Activated naive CD4-positive, alpha-beta T cell treated with anti-CD3 and anti-CD28 coated beads, Interleukin-2, amount 10 ng/mL, durations not matched to agents 7 days and 5 days (primary cell): Measurements from ENCODE around the gene MTCL3.

Source experiments
- CTCF ChIA-PET: fragments of 350-600 bp; sonication (Branson Sonifier 250); formaldehyde crosslinking; loops from one replicate; lab custom pipeline; 2021; ENCODE audit warnings: antibody characterized with exemption; lab: Charles Lee
- DNase-seq: peaks from one replicate; pipeline ENCODE4 v3.0.0-alpha.2; 2020
- H3K27ac Mint-ChIP-seq: one replicate; pipeline ENCODE4 v1.8.0; 2021; ENCODE audit warnings: mild to moderate bottlenecking, moderate library complexity, mixed read lengths
- H3K27me3 Mint-ChIP-seq: one replicate; pipeline ENCODE4 v1.8.0; 2021; ENCODE audit warnings: mild to moderate bottlenecking, mixed read lengths
- H3K36me3 Mint-ChIP-seq: one replicate; pipeline ENCODE4 v1.8.0; 2021; ENCODE audit warnings: mixed read lengths
- H3K4me1 Mint-ChIP-seq: one replicate; pipeline ENCODE4 v1.8.0; 2021; ENCODE audit warnings: mixed read lengths
- H3K4me3 Mint-ChIP-seq: one replicate; pipeline ENCODE4 v1.8.0; 2021; ENCODE audit warnings: mild to moderate bottlenecking, moderate library complexity, mixed read lengths
- H3K9me3 Mint-ChIP-seq: one replicate; pipeline ENCODE4 v1.8.0; 2021; ENCODE audit warnings: mixed read lengths

The MTCL3 gene

GRCh38 chr6:127475135-127475822, 43.9 kb downstream of the MTCL3 start:
- Mint-ChIP-seq H3K4me1 (no peaks in the 10 kb centered on the region), H3K4me3 (no peak overlapping the region)

GRCh38 chr6:127471379-127472255, 47.5 kb downstream of the MTCL3 start:
- no peak overlapping the region for H3K27ac Mint-ChIP-seq
- H3K9me3 Mint-ChIP-seq: peaks cover 1% of the 10 kb centered on the region
- no peak for DNase-seq
- H3K4me3 Mint-ChIP-seq: no peak overlapping the region
- CTCF ChIA-PET: interaction anchor here (1.3 to 1.7 kb wide), 2 partner anchors 44 to 45 kb away, joined by 3 to 4 read pairs; no protein-coding TSS in a partner anchor
- peaks cover 11% of the 10 kb centered on the region for H3K27me3 Mint-ChIP-seq
- no peaks in the 10 kb centered on the region for H3K4me1 Mint-ChIP-seq
- H3K36me3 Mint-ChIP-seq: peaks cover 9% of the 10 kb centered on the region

More at GRCh38 chr6:127475135-127475822, 43.9 kb downstream of the MTCL3 start:
- H3K27me3 Mint-ChIP-seq: peaks cover 11% of the 10 kb centered on the region
- no peak overlapping the region for H3K27ac Mint-ChIP-seq
- no peak for DNase-seq
- peaks cover 3% of the 10 kb centered on the region for H3K9me3 Mint-ChIP-seq
- H3K36me3 Mint-ChIP-seq: peaks cover 13% of the 10 kb centered on the region
- CTCF ChIA-PET: interaction anchor here (1.2 kb wide), 1 partner anchor 41 kb away, joined by 3 read pairs; no protein-coding TSS in a partner anchor

- Mint-ChIP-seq H3K9me3 (no peaks in the 10 kb centered on the region), H3K4me1 (no peaks in the 10 kb centered on the region), H3K4me3 (no peak overlapping the region), H3K27ac (no peak overlapping the region), H3K27me3 (no peaks in the 10 kb centered on the region), H3K36me3 (peaks cover 2% of the 10 kb centered on the region)
- DNase-seq: no peak
- CTCF ChIA-PET: interaction anchor here (1.4 to 2.0 kb wide), 3 partner anchors 50 to 174 kb away, joined by 4 to 11 read pairs (median 5); partner anchors contain the start of gene MTCL3
Observed at GRCh38 chr6:127468936-127469335, 50.2 kb downstream of the MTCL3 start.

GRCh38 chr6:127466416-127466815, 52.7 kb downstream of the MTCL3 start:
- no peak overlapping the region for H3K4me3 Mint-ChIP-seq
- H3K9me3 Mint-ChIP-seq: no peaks in the 10 kb centered on the region
- H3K27ac Mint-ChIP-seq: no peak overlapping the region
- CTCF ChIA-PET: interaction anchor here (0.9 to 3.1 kb wide), 8 partner anchors 14 to 165 kb away, joined by 3 to 43 read pairs (median 4); partner anchors contain the start of gene MTCL3
- no peaks in the 10 kb centered on the region for H3K4me1 Mint-ChIP-seq
- no peaks in the 10 kb centered on the region for H3K36me3 Mint-ChIP-seq
- no peaks in the 10 kb centered on the region for H3K27me3 Mint-ChIP-seq
- no peak for DNase-seq

- H3K27ac Mint-ChIP-seq: no peak overlapping the region
- H3K4me1 Mint-ChIP-seq: peaks cover 13% of the 10 kb centered on the region
- H3K9me3 Mint-ChIP-seq: no peaks in the 10 kb centered on the region
- H3K27me3 Mint-ChIP-seq: no peaks in the 10 kb centered on the region
- peak; percentile 77 for DNase-seq
- H3K36me3 Mint-ChIP-seq: no peaks in the 10 kb centered on the region
- H3K4me3 Mint-ChIP-seq: no peak overlapping the region
- CTCF ChIA-PET: interaction anchor here (1.1 to 5.4 kb wide), 9 partner anchors 15 to 161 kb away, joined by 3 to 43 read pairs (median 12); no protein-coding TSS in a partner anchor
Observed at GRCh38 chr6:127464881-127465459, 54.2 kb downstream of the MTCL3 start.

GRCh38 chr6:127464161-127464880, 54.8 kb downstream of the MTCL3 start:
- peaks cover 13% of the 10 kb centered on the region for H3K4me1 Mint-ChIP-seq
- DNase-seq: no peak
- no peaks in the 10 kb centered on the region for H3K27me3 Mint-ChIP-seq
- H3K4me3 Mint-ChIP-seq: no peak overlapping the region
- H3K36me3 Mint-ChIP-seq: no peaks in the 10 kb centered on the region
- CTCF ChIA-PET: interaction anchor here (1.2 to 5.4 kb wide), 8 partner anchors 14 to 160 kb away, joined by 3 to 41 read pairs (median 8); no protein-coding TSS in a partner anchor
- H3K9me3 Mint-ChIP-seq: no peaks in the 10 kb centered on the region
- no peak overlapping the region for H3K27ac Mint-ChIP-seq

- Mint-ChIP-seq H3K36me3 (no peaks in the 10 kb centered on the region), H3K27ac (no peak overlapping the region), H3K4me3 (no peak overlapping the region), H3K4me1 (peaks cover 13% of the 10 kb centered on the region), H3K9me3 (no peaks in the 10 kb centered on the region), H3K27me3 (no peaks in the 10 kb centered on the region)
- CTCF ChIA-PET: interaction anchor here (1.5 to 5.4 kb wide), 7 partner anchors 43 to 159 kb away, joined by 3 to 41 read pairs (median 9); partner anchors contain the start of gene ECHDC1
- DNase-seq: no peak
Observed at GRCh38 chr6:127463056-127463455, 56.1 kb downstream of the MTCL3 start.

GRCh38 chr6:127462376-127462775, 56.8 kb downstream of the MTCL3 start:
- CTCF ChIA-PET: interaction anchor here (1.5 to 5.4 kb wide), 5 partner anchors 54 to 158 kb away, joined by 3 to 41 read pairs (median 12); partner anchors contain the start of gene ECHDC1
- H3K27me3 Mint-ChIP-seq: peaks cover 3% of the 10 kb centered on the region
- H3K4me1 Mint-ChIP-seq: peaks cover 13% of the 10 kb centered on the region
- no peak overlapping the region for H3K4me3 Mint-ChIP-seq
- no peaks in the 10 kb centered on the region for H3K9me3 Mint-ChIP-seq
- no peak for DNase-seq
- H3K27ac Mint-ChIP-seq: no peak overlapping the region
- H3K36me3 Mint-ChIP-seq: no peaks in the 10 kb centered on the region

- Mint-ChIP-seq H3K27me3 (peaks cover 5% of the 10 kb centered on the region), H3K4me1 (peaks cover 13% of the 10 kb centered on the region), H3K9me3 (no peaks in the 10 kb centered on the region), H3K27ac (no peak overlapping the region), H3K36me3 (no peaks in the 10 kb centered on the region), H3K4me3 (no peak overlapping the region)
- DNase-seq: no peak
- CTCF ChIA-PET: interaction anchor here (5.4 kb wide), 1 partner anchor 80 kb away, joined by 41 read pairs; no protein-coding TSS in a partner anchor
Observed at GRCh38 chr6:127460465-127460864, 58.7 kb downstream of the MTCL3 start.

- DNase-seq: no peak
- no peak within 1 kb of the TSS for H3K4me3 Mint-ChIP-seq
- no peak within 1 kb of the TSS for H3K27ac Mint-ChIP-seq
- no peaks in the 10 kb centered on the region for H3K36me3 Mint-ChIP-seq
- CTCF ChIA-PET: interaction anchor here (5.4 kb wide), 1 partner anchor 81 kb away, joined by 41 read pairs; no protein-coding TSS in a partner anchor
- no peaks in the 10 kb centered on the region for H3K9me3 Mint-ChIP-seq
- peaks cover 13% of the 10 kb centered on the region for H3K4me1 Mint-ChIP-seq
- H3K27me3 Mint-ChIP-seq: peaks cover 5% of the 10 kb centered on the region
Observed at GRCh38 chr6:127459231-127459641, 59.9 kb downstream of the MTCL3 start, which contains the start of gene KIAA0408. TSS of gene KIAA0408 (minus strand) at chr6:127459389. CDS start at chr6:127453981, 5,408 bp downstream.

- Mint-ChIP-seq H3K4me3 (no peak overlapping the region), H3K4me1 (peaks cover 13% of the 10 kb centered on the region), H3K36me3 (no peaks in the 10 kb centered on the region), H3K9me3 (no peaks in the 10 kb centered on the region), H3K27ac (no peak overlapping the region), H3K27me3 (peaks cover 5% of the 10 kb centered on the region)
- DNase-seq: no peak
- CTCF ChIA-PET: interaction anchor here (0.7 kb wide), 1 partner anchor 80 kb away, joined by 3 read pairs; no protein-coding TSS in a partner anchor
Observed at GRCh38 chr6:127458817-127459216, 60.3 kb downstream of the MTCL3 start.

- H3K27me3 Mint-ChIP-seq: peaks cover 5% of the 10 kb centered on the region
- H3K36me3 Mint-ChIP-seq: no peaks in the 10 kb centered on the region
- no peak overlapping the region for H3K27ac Mint-ChIP-seq
- no peak overlapping the region for H3K4me3 Mint-ChIP-seq
- DNase-seq: no peak
- CTCF ChIA-PET: interaction anchor here (0.6 to 0.7 kb wide), 2 partner anchors 80 to 114 kb away, joined by 3 read pairs; no protein-coding TSS in a partner anchor
- peaks cover 13% of the 10 kb centered on the region for H3K4me1 Mint-ChIP-seq
- no peaks in the 10 kb centered on the region for H3K9me3 Mint-ChIP-seq
Observed at GRCh38 chr6:127458222-127458621, 60.9 kb downstream of the MTCL3 start.
